Osteoblast (primary cell): ENCODE measurements around the gene HTRA3. TPM values are rescaled to one million over a fixed set of nuclear protein-coding genes. Genes with fewer than 3 reads are reported as not detected.

Experiments used
- DNase-seq: peaks from one replicate; pipeline ENCODE4 v3.0.0; 2011; ENCODE audit warnings: low spot score, mixed read lengths; ENCODE audit not compliant: insufficient read length; ENCODE audit errors: missing footprints
- H2AFZ ChIP-seq: 2 replicates; pipeline ENCODE4 v1.6.0; 2011; ENCODE audit warnings: mild to moderate bottlenecking, low read length
- H3K27ac ChIP-seq: 2 replicates; pipeline ENCODE4 v1.5.1; 2011; ENCODE audit warnings: mild to moderate bottlenecking, low read depth, low read length, moderate library complexity
- H3K27me3 ChIP-seq: 2 replicates; pipeline ENCODE4 v1.6.0; 2012; ENCODE audit warnings: mild to moderate bottlenecking, control low read depth, inconsistent platforms, low read length, moderate library complexity; ENCODE audit not compliant: insufficient read depth
- H3K36me3 ChIP-seq: 2 replicates; pipeline ENCODE4 v1.5.1; 2011; ENCODE audit warnings: mild to moderate bottlenecking, low read length, control low read depth, moderate library complexity; ENCODE audit not compliant: insufficient read depth
- H3K4me1 ChIP-seq: 2 replicates; pipeline ENCODE4 v1.5.1; 2011; ENCODE audit warnings: mild to moderate bottlenecking, low read length, control low read depth, moderate library complexity; ENCODE audit not compliant: insufficient read depth
- H3K4me2 ChIP-seq: 2 replicates; pipeline ENCODE4 v1.6.0; 2011; ENCODE audit warnings: mild to moderate bottlenecking, low read length; ENCODE audit not compliant: insufficient read depth
- H3K4me3 ChIP-seq: fragments of 200-600 bp; sonication (generic); 3 replicates; pipeline ENCODE4 v1.5.1; 2012; ENCODE audit warnings: mild to moderate bottlenecking, low read length, inconsistent platforms; ENCODE audit not compliant: insufficient read depth
- H3K79me2 ChIP-seq: 2 replicates; pipeline ENCODE4 v1.6.0; 2012; ENCODE audit warnings: mild to moderate bottlenecking, low read length, control low read depth, inconsistent platforms; ENCODE audit not compliant: insufficient read depth
- H3K9me3 ChIP-seq: 2 replicates; pipeline ENCODE4 v1.5.1; 2011; ENCODE audit warnings: low read depth, low read length, control low read depth
- H4K20me1 ChIP-seq: 2 replicates; pipeline ENCODE4 v1.6.0; 2012; ENCODE audit warnings: mild to moderate bottlenecking, low read length, control low read depth; ENCODE audit not compliant: insufficient read depth
- total RNA-seq: library from RNA; depleted of rRNA; stranded (reverse); fragments of >200 nt; gene quantifications from 2 replicates; pipeline ENCODE4 v1.2.3, GENCODE V29; 2012
- TF ChIP-seq, protein P1 (sequence below): IDR thresholded peaks from 2 replicates; pipeline ENCODE4 v1.5.1; 2011; ENCODE audit warnings: mild to moderate bottlenecking, low read depth, low read length, moderate library complexity; ENCODE audit errors: extremely low read depth

Gene HTRA3
- total RNA-seq, 1 donor: 4.0 TPM

GRCh38 chr4:8231551-8232049 is 38.0 kb upstream of the HTRA3 start:
- Histone ChIP-seq H3K79me2 (no peaks in the 10 kb centered on the region), H3K4me2 (no peak overlapping the region)

GRCh38 chr4:8232748-8233147 is 36.8 kb upstream of the HTRA3 start:
- DNase-seq: no peak
- Histone ChIP-seq H4K20me1 (no peaks in the 10 kb centered on the region), H2AFZ (no peak overlapping the region), H3K79me2 (no peaks in the 10 kb centered on the region), H3K4me3 (no peak overlapping the region), H3K27ac (no peak overlapping the region), H3K27me3 (no peaks in the 10 kb centered on the region), H3K4me2 (no peak overlapping the region), H3K36me3 (peaks cover 14% of the 10 kb centered on the region), H3K4me1 (peaks cover 11% of the 10 kb centered on the region), H3K9me3 (no peaks in the 10 kb centered on the region)
- TF ChIP-seq, protein P1, sequence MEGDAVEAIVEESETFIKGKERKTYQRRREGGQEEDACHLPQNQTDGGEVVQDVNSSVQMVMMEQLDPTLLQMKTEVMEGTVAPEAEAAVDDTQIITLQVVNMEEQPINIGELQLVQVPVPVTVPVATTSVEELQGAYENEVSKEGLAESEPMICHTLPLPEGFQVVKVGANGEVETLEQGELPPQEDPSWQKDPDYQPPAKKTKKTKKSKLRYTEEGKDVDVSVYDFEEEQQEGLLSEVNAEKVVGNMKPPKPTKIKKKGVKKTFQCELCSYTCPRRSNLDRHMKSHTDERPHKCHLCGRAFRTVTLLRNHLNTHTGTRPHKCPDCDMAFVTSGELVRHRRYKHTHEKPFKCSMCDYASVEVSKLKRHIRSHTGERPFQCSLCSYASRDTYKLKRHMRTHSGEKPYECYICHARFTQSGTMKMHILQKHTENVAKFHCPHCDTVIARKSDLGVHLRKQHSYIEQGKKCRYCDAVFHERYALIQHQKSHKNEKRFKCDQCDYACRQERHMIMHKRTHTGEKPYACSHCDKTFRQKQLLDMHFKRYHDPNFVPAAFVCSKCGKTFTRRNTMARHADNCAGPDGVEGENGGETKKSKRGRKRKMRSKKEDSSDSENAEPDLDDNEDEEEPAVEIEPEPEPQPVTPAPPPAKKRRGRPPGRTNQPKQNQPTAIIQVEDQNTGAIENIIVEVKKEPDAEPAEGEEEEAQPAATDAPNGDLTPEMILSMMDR: no peak

More at GRCh38 chr4:8231551-8232049, 38.0 kb upstream of the HTRA3 start:
- TF ChIP-seq, protein P1: no peak
- Histone ChIP-seq H3K27ac (no peak overlapping the region), H2AFZ (no peak overlapping the region), H3K36me3 (peaks cover 14% of the 10 kb centered on the region), H4K20me1 (no peaks in the 10 kb centered on the region), H3K4me3 (no peak overlapping the region), H3K27me3 (no peaks in the 10 kb centered on the region), H3K9me3 (no peaks in the 10 kb centered on the region), H3K4me1 (peaks cover 11% of the 10 kb centered on the region)
- DNase-seq: no peak

GRCh38 chr4:8233672-8234484 is 35.7 kb upstream of the HTRA3 start:
- no peak overlapping the region for H3K4me2 ChIP-seq
- TF ChIP-seq, protein P1: no peak
- H3K36me3 ChIP-seq: peaks cover 14% of the 10 kb centered on the region
- DNase-seq: no peak
- H3K4me1 ChIP-seq: peaks cover 2% of the 10 kb centered on the region
- H3K27me3 ChIP-seq: no peaks in the 10 kb centered on the region
- no peaks in the 10 kb centered on the region for H3K79me2 ChIP-seq
- H3K4me3 ChIP-seq: no peak overlapping the region
- H2AFZ ChIP-seq: no peak overlapping the region
- H3K27ac ChIP-seq: no peak overlapping the region
- H4K20me1 ChIP-seq: no peaks in the 10 kb centered on the region
- H3K9me3 ChIP-seq: no peaks in the 10 kb centered on the region

DNA sequence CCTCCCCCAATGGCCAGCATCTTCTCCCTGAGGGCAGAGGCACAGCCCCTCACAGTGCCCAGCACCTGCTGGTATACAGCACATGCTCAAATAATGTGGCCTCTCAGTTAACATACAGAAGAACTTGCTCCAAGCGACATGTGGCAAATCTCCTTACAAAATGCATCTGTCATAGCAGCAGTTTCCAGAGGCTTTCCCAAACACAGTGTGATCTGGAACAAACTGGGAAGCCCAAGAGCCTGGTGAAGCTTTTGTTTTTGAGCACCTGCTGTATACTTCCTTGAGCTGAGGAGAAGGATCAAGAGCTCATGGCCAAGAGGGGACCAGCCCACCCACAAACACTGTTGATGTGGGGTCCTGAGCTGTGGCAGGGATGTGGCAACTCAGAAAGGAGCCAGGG is 34.8 kb upstream of the HTRA3 start:
- H3K36me3 ChIP-seq: peaks cover 14% of the 10 kb centered on the region
- no peaks in the 10 kb centered on the region for H3K4me1 ChIP-seq
- no peaks in the 10 kb centered on the region for H3K79me2 ChIP-seq
- no peaks in the 10 kb centered on the region for H3K27me3 ChIP-seq
- no peak overlapping the region for H3K4me2 ChIP-seq
- no peak for DNase-seq
- H2AFZ ChIP-seq: no peak overlapping the region
- H4K20me1 ChIP-seq: no peaks in the 10 kb centered on the region
- TF ChIP-seq, protein P1: no peak
- H3K4me3 ChIP-seq: no peak overlapping the region
- no peak overlapping the region for H3K27ac ChIP-seq
- no peaks in the 10 kb centered on the region for H3K9me3 ChIP-seq
